Fibroblast of skin of right quadriceps (primary cell): Measurements from ENCODE around the gene ZBTB37.
"Not testable (repeated sequence)": the region's sequence is repeated elsewhere in the genome, so short reads cannot be mapped to it uniquely, and the experiment has no call there.

ENCODE experiments used
- DNase-seq: peaks from one replicate; pipeline ENCODE4 v3.0.0-alpha.2; 2013

ZBTB37 gene

DNA sequence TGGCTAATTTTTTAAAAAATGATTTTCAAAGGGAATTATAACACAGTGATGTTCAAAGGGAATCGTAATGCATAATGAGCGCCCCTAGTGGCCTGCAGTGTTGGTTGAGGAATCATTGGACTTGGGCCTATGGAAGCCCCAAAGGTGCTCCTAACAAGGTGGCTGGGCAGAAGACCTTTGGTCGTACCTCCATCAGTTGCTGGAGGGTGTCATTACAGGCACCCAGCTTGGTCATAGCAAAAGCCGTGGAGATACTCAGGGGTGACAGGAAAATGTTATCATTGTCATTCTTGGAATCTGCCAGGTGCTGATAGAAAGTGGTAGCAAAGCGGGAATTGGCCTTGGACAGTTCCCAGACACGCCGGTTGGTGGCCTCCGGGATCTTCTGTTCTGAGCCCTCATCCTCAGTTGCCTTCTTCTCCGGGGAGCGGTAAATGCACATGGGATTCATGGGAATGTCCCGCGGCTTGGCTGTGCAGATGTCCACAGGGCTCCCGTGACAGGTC is 46.2 kb downstream of the ZBTB37 start:
- peak; percentile 3 for DNase-seq

GRCh38 chr1:173915596-173915995 is 47.4 kb downstream of the ZBTB37 start:
- no peak for DNase-seq

DNA sequence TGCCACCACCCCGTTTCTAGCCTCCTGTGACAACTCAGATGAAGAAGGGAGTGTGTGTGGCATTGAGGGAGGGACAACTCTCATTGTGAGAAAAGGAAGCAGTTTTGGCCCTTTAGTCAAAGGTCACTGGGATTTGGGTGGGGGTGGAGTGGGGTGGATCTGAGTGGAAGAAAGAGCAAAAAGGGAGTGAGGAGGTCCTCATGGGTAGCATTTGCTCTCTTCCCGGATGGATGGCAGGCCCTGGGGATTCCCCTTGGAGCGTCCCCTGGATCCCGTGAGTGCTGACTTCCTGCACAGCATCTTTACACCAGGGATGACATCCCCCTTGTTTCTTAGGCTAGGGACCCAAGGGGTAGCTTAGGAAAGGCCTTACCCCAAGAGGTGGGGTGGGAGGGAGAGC is 48.5 kb downstream of the ZBTB37 start:
- no peak for DNase-seq

- DNase-seq, result no peak
Measured at GRCh38 chr1:173917149-173917548, 49.0 kb downstream of the ZBTB37 start, which contains the start of gene SERPINC1. SERPINC1 (minus strand) TSS chr1:173917327; CDS start chr1:173917259, 68 bp downstream.

- no peak for DNase-seq
Measured at GRCh38 chr1:173917635-173918493, 49.7 kb downstream of the ZBTB37 start.

DNA sequence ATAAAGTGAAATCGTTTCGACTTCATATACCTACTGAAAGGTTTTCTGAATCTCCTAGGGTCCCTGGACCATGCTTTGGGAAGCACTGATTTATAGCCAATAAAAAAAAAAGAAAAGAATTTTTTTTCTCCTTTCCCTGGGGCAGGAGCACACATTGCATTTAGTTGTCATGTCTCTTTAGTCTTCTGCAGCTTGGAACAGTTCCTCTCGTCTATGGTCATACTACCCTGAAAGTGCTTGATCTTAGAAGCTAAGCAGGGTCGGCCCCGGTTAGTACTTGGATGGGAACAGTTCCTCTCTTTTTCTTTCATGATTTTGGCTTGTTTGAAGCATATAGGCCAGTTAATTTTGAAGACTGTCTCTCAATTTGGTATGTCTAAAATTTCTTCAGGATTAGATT is 52.7 kb downstream of the ZBTB37 start:
- no peak for DNase-seq

DNA sequence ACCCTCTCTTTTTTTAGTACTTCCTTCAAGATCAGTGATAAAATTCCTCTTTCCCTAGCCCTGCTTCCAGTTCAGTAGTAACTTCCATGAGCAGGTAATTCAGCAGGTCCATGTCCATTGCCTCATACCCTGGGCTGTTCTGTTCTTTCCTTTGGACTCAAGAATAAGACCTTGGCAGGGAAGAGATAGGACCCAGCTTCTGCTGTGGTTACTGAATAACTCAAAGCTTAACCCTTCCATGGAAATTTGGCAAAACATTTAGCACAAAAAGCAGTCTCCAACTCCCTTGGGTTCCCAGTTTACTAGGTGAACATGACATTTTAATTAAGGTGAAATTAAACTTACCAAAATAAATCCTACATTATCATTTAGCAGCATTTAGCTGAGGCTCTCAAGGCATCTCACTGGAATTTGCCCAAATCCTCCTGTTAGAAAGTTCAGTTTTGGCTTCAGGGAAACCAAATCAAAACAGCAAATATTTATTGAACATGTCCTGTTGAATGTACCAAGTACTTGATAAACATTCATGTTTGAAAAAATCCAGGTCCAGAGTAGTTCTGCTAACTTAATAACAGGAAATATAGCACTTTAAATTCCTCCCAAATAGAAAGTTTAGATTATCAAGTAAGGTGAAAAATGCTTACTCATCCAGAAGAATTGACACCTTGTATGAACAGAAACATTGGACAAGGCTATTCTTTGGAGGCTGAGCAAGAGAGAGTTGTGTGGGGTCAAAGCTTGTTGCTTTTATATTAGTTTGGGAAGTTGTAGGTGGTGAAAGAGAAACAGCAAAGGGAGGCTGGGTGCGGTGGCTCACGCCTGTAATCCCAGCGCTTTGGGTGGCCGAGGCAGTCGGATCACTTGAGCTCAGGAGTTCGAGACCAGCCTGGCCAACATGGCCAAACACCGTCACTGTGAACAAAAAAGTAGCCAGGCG is 57.4 kb downstream of the ZBTB37 start:
- no peak for DNase-seq

DNA sequence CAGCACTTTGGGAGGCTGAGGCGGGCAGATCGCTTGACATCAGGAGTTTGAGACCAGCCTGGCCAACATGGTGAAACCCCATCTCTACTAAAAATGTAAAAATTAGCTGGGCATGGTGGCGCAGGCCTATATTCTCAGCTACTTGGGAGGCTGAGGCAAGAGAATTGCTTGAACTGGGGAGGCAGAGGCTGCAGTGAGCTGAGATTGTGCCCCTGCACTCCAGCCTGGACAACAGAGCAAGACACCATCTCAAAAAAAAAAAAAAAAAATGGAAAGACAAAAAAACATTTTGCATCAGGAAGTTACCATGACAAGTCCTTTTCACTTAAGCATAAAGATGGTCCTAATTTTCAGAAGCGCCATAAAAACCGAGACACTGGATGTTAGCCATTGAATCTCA is 62.4 kb downstream of the ZBTB37 start:
- DNase-seq, result not testable (repeated sequence)

- no peak for DNase-seq
Measured at GRCh38 chr1:173934440-173934839, 66.3 kb downstream of the ZBTB37 start.

GRCh38 chr1:173937062-173937461 is 68.9 kb downstream of the ZBTB37 start:
- DNase-seq, result no peak

GRCh38 chr1:173946380-173946921 is 78.3 kb downstream of the ZBTB37 start:
- no peak for DNase-seq

- DNase-seq, result no peak
Measured at GRCh38 chr1:173948594-173948993, 80.4 kb downstream of the ZBTB37 start.
